ENCODE results near the gene BANK1.

GRCh38 chr4:102064747-102065442 is 274.4 kb downstream of the BANK1 start:
- no peak for TF ChIP-seq CTCF (IDR thresholded peaks at IDR 0.05; ENCODE audit: poor library complexity, severe bottlenecking)
- TF ChIP-seq RAD21 (conservative IDR thresholded peaks at IDR 0.05) = no peak
